HEK293 (cell line): ENCODE data around the gene ST7.

Experiments used
- CTCF ChIP-seq: fragments of 450-650 bp; formaldehyde crosslinking; IDR thresholded peaks from 2 replicates; pipeline ENCODE4 v1.5.1; 2016; ENCODE audit warnings: missing biosample characterization, missing genetic modification characterization
- SETDB1 ChIP-seq: IDR thresholded peaks from one replicate; pipeline ENCODE4 v1.6.1; 2017; ENCODE audit warnings: mild to moderate bottlenecking, low read length, moderate library complexity, mixed read lengths; ENCODE audit not compliant: insufficient read length
- ZBTB21 ChIP-seq: fragments of 450-650 bp; formaldehyde crosslinking; IDR thresholded peaks from 2 replicates; pipeline ENCODE4 v1.5.1; 2017; ENCODE audit warnings: missing biosample characterization, missing genetic modification characterization
- ZNF114 ChIP-seq: fragments of 450-650 bp; formaldehyde crosslinking; IDR thresholded peaks from 2 replicates; pipeline ENCODE4 v1.5.0; 2017; ENCODE audit warnings: missing biosample characterization, missing genetic modification characterization
- ZNF501 ChIP-seq: fragments of 450-650 bp; formaldehyde crosslinking; IDR thresholded peaks from 2 replicates; pipeline ENCODE4 v1.5.1; 2016; ENCODE audit warnings: missing biosample characterization, missing genetic modification characterization
- ZNF777 ChIP-seq: fragments of 450-650 bp; formaldehyde crosslinking; IDR thresholded peaks from 2 replicates; pipeline ENCODE4 v1.5.1; 2017; ENCODE audit warnings: missing biosample characterization, missing genetic modification characterization, borderline replicate concordance
- TF ChIP-seq, protein P1 (sequence below): fragments of 450-650 bp; formaldehyde crosslinking; IDR thresholded peaks from 2 replicates; pipeline ENCODE4 v1.5.1; 2016; ENCODE audit warnings: missing biosample characterization, missing genetic modification characterization, low read depth
- TF ChIP-seq, protein P2 (sequence below): fragments of 450-650 bp; formaldehyde crosslinking; IDR thresholded peaks from 2 replicates; pipeline ENCODE4 v1.5.1; 2016; ENCODE audit warnings: missing biosample characterization, missing genetic modification characterization

DNA sequence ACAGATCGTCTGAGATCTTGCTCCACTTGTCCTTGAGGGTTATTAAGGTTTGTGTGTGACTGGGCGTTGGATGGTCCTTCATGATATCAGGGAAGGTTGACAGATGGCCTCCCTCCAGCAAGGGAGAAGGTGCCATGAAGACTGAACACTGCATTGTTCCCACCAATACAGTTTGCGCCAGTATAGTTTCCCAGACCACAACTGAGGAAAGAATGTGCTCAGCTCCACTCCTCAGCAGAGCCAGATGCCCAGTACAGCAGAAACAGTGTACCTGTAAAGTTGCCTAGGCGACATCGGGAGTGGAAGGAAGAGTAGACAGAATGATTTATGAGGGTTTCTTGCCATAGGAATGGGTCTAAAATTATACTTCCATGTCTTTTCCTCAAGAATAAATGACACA is 137.5 kb downstream of the ST7 start:
- TF ChIP-seq CTCF (tag by site-specific recombination) (no peak), SETDB1 (no peak), ZNF777 (tag by site-specific recombination) (no peak), ZBTB21 (tag by site-specific recombination) (no peak), ZNF501 (no peak), ZNF114 (tag by site-specific recombination) (no peak)
- TF ChIP-seq, protein P1, sequence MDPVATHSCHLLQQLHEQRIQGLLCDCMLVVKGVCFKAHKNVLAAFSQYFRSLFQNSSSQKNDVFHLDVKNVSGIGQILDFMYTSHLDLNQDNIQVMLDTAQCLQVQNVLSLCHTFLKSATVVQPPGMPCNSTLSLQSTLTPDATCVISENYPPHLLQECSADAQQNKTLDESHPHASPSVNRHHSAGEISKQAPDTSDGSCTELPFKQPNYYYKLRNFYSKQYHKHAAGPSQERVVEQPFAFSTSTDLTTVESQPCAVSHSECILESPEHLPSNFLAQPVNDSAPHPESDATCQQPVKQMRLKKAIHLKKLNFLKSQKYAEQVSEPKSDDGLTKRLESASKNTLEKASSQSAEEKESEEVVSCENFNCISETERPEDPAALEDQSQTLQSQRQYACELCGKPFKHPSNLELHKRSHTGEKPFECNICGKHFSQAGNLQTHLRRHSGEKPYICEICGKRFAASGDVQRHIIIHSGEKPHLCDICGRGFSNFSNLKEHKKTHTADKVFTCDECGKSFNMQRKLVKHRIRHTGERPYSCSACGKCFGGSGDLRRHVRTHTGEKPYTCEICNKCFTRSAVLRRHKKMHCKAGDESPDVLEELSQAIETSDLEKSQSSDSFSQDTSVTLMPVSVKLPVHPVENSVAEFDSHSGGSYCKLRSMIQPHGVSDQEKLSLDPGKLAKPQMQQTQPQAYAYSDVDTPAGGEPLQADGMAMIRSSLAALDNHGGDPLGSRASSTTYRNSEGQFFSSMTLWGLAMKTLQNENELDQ (tag by site-specific recombination) = no peak
- TF ChIP-seq, protein P2, sequence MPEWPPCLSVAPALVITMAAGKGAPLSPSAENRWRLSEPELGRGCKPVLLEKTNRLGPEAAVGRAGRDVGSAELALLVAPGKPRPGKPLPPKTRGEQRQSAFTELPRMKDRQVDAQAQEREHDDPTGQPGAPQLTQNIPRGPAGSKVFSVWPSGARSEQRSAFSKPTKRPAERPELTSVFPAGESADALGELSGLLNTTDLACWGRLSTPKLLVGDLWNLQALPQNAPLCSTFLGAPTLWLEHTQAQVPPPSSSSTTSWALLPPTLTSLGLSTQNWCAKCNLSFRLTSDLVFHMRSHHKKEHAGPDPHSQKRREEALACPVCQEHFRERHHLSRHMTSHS (tag by site-specific recombination) = no peak
